Heart right ventricle (tissue), 16 donors: Measurements from ENCODE around the gene CCR4. TPM values are rescaled to one million over a fixed set of nuclear protein-coding genes. Genes with fewer than 3 reads are reported as not detected.

ENCODE experiments used
- ATAC-seq, 8 donors: fragments of 200-7000 bp; cut with Tn5 transposase; one replicate each; pipeline ENCODE4 v1.9.1; 2020; ENCODE audit warnings: mild to moderate bottlenecking in 8 of 8, moderate library complexity in 8 of 8, moderate number of reproducible peaks in 1 of 8
- DNase-seq, 2 donors: peaks; one replicate each; pipeline ENCODE4 v3.0.0-alpha.2; 2020
- H3K27ac ChIP-seq, 10 donors: fragments of 200-600 bp; sonication (generic) in 2 of 10; one replicate each; pipeline versions ENCODE4 v1.5.0 to v1.8.0; 2020 to 2022; ENCODE audit warnings: mild to moderate bottlenecking in 3 of 10
- H3K27me3 ChIP-seq, 7 donors: fragments of 200-600 bp; one replicate each; pipeline ENCODE4 v1.8.0; 2021 to 2022; ENCODE audit warnings: mild to moderate bottlenecking in 2 of 7
- H3K36me3 ChIP-seq, 9 donors: fragments of 200-600 bp; sonication (generic) in 1 of 9; one replicate each; pipeline versions ENCODE4 v1.5.0 to v1.8.0; 2020 to 2022; ENCODE audit warnings: mild to moderate bottlenecking in 2 of 9
- H3K4me1 ChIP-seq, 9 donors: fragments of 200-600 bp; sonication (generic) in 1 of 9; one replicate each; pipeline versions ENCODE4 v1.5.0 to v1.8.0; 2020 to 2022; ENCODE audit warnings: mild to moderate bottlenecking in 4 of 9
- H3K4me3 ChIP-seq, 10 donors: fragments of 200-600 bp; sonication (generic) in 2 of 10; one replicate each; pipeline versions ENCODE4 v1.5.0 to v1.8.0; 2020 to 2022; ENCODE audit warnings: mild to moderate bottlenecking in 7 of 10, moderate library complexity in 2 of 10
- H3K9me3 ChIP-seq, 11 donors: fragments of 200-600 bp in 10 of 11; sonication (generic) in 2 of 11; one replicate each; pipeline versions ENCODE4 v1.5.0 to v1.8.0; 2013 to 2022; ENCODE audit warnings: mild to moderate bottlenecking in 2 of 11, control low read depth in 1 of 11, moderate library complexity in 1 of 11
- CTCF ChIP-seq, 9 donors: fragments of 200-600 bp; sonication (generic) in 2 of 9; IDR thresholded peaks; one replicate each; pipeline versions ENCODE4 v1.5.0 to v1.8.0; 2021 to 2022; ENCODE audit warnings: antibody characterized with exemption in 9 of 9, mild to moderate bottlenecking in 5 of 9, moderate library complexity in 1 of 9
- WGBS, 2 donors: extraction: QIAGEN DNeasy Blood & Tissue Kit; methylation state at CpG; one replicate each; pipeline ENCODE4 v1.1.7; 2013; ENCODE audit warnings: inconsistent platforms in 1 of 2; 5-methylcytosine and 5-hydroxymethylcytosine counted together
- intact Hi-C, 10 donors: fragments of 100-400 bp; cut with DNase I; formaldehyde crosslinking; loops; one replicate each; pipeline versions ENCODE4 v1.11.1 to v1.14.2; 2022
- polyA plus RNA-seq, 2 donors: library from polyadenylated mRNA; stranded (reverse); fragments of 200-250 nt; gene quantifications; one replicate each; pipeline ENCODE4 v1.2.3, GENCODE V29; 2013
- total RNA-seq, 10 donors: library from RNA; stranded (reverse); fragmentation: NEBNext Ultra II Directional in 3 of 10; extraction: Animal tissue kit (Norgen Biotek cat#: 25700) in 3 of 10; gene quantifications; one replicate each; pipeline versions ENCODE4 v1.2.1 to v1.2.4, GENCODE V29; 2021 to 2023
- donor health status: Arrhythmogenic right ventricular cardiomyopathy.
- donor health status: ischemic (EF 13 %, LVEDD 7.1; RV severe dilation, severe dysfunction).
- donor health status: healthy with polysubstance abuse.
- donor health status: DM: no; HTN: yes; CAD: no.
- donor health status: DM: no; HTN: no; CAD: no.
- donor health status: ischemic (EF 25% LVEDD 6.9; RV normal size, moderate dysfunction).
- donor health status: ischemic (EF 25% LVEDD 5.7; RV mildly dilated, moderate dysfunction).
- donor health status: healthy.
- donor health status: DM: yes; HTN: yes; CAD: no.
- donor health status: Ischemic cardiomyopathy.
- donor health status: ischemic (EF 35%, LVEDD 5.7; RV mildly dilated, moderate dysfunction).
- donor health status: nonischemic (EF 11% LVEDD 7.7; RV severe dilation, severe dysfunction).
- donor health status: DM: yes; HTN: yes; CAD: no.
- donor health status: PGD.
- donor health status: ischemic (EF 29% LVEDD 5.4; RV normal size, mild dysfunction).
- donor health status: nonischemic (EF 23%, LVEDD 6.1; RV moderate dilation, normal function).

The CCR4 gene
- total and polyA plus RNA-seq, 12 donors: 0.01 to 1.2 (median 0.11) TPM; not detected in 5

- TF ChIP-seq CTCF (IDR thresholded peaks at IDR 0.05): no peak
- H3K4me3 ChIP-seq: no peak overlapping the region
- H3K4me1 ChIP-seq: no peaks in the 10 kb centered on the region
- DNase-seq (no peak), ATAC-seq (no peak)
- no peaks in the 10 kb centered on the region for H3K9me3 ChIP-seq
- intact Hi-C loops: no loop called here
- WGBS, 2 donors: 79 to 94% methylated on average over 1 of the region's 1 CpG
- no peaks in the 10 kb centered on the region for H3K27me3 ChIP-seq
- H3K36me3 ChIP-seq: no peaks in the 10 kb centered on the region
- H3K27ac ChIP-seq: no peak overlapping the region
Measured at GRCh38 chr3:32973982-32974381, 22.5 kb downstream of the CCR4 start.

GRCh38 chr3:32975891-32976595 lies 24.6 kb downstream of the CCR4 start:
- H3K9me3 ChIP-seq: no peaks in the 10 kb centered on the region
- DNase-seq: no peak
- H3K4me3 ChIP-seq: no peak overlapping the region
- TF ChIP-seq CTCF (IDR thresholded peaks at IDR 0.05): no peak
- intact Hi-C loops: no loop called here
- no peaks in the 10 kb centered on the region for H3K27me3 ChIP-seq
- 83 to 85% methylated on average over 6 of the region's 6 CpGs for WGBS, 2 donors
- ATAC-seq: no peak
- no peak overlapping the region for H3K27ac ChIP-seq
- H3K4me1 ChIP-seq: no peaks in the 10 kb centered on the region
- H3K36me3 ChIP-seq: no peaks in the 10 kb centered on the region

GRCh38 chr3:32977861-32978260 lies 26.4 kb downstream of the CCR4 start:
- intact Hi-C loops: no loop called here
- Histone ChIP-seq H3K27ac (no peak overlapping the region), H3K4me3 (no peak overlapping the region), H3K4me1 (no peaks in the 10 kb centered on the region), H3K36me3 (no peaks in the 10 kb centered on the region), H3K27me3 (no peaks in the 10 kb centered on the region), H3K9me3 (no peaks in the 10 kb centered on the region)
- ATAC-seq (no peak), DNase-seq (no peak)
- no peak for TF ChIP-seq CTCF (IDR thresholded peaks at IDR 0.05)
- 72 to 74% methylated on average over 10 of the region's 10 CpGs for WGBS, 2 donors

- TF ChIP-seq CTCF (IDR thresholded peaks at IDR 0.05): no peak
- Histone ChIP-seq H3K36me3 (no peaks in the 10 kb centered on the region), H3K9me3 (no peaks in the 10 kb centered on the region), H3K27ac (no peak overlapping the region), H3K27me3 (no peaks in the 10 kb centered on the region), H3K4me3 (no peak overlapping the region), H3K4me1 (no peaks in the 10 kb centered on the region)
- no peak for ATAC-seq
- DNase-seq: no peak
- intact Hi-C loops: no loop called here
- WGBS, 2 donors: 69 to 76% methylated on average over 5 of the region's 5 CpGs
Measured at GRCh38 chr3:32978331-32978730, 26.9 kb downstream of the CCR4 start.
